DLD1 (cell line): Measurements from ENCODE around the gene SYT17.
"Not testable (repeated sequence)": the region's sequence is repeated elsewhere in the genome, so short reads cannot be mapped to it uniquely, and the experiment has no call there.

Experiments used
- in situ Hi-C: cut with HindIII; loops from 2 replicates; pipeline ENCODE4 v1.10.0; 2017; ENCODE audit warnings: low sequenced_read_pairs

SYT17 gene

DNA sequence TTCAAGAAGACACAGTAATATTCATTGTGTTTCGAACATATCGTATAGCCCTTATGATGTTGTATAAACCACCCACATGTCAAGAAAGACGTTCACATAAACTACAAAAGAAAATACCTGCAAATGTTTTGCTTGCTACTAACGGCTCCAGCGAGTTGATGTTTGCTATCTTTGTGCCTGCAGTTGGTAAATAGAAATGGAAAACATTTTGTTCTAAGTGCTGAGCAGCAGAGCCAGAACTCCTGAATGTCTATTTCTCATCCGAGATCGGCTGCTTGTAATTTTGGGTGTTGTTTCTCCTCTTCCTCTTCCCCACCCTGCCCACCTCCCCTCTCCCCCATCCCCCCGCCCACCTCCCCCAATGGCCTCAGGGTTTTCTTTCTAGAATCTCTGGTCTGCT lies 5.0 kb downstream of the SYT17 start:
- in situ Hi-C loops, result no loop called here

DNA sequence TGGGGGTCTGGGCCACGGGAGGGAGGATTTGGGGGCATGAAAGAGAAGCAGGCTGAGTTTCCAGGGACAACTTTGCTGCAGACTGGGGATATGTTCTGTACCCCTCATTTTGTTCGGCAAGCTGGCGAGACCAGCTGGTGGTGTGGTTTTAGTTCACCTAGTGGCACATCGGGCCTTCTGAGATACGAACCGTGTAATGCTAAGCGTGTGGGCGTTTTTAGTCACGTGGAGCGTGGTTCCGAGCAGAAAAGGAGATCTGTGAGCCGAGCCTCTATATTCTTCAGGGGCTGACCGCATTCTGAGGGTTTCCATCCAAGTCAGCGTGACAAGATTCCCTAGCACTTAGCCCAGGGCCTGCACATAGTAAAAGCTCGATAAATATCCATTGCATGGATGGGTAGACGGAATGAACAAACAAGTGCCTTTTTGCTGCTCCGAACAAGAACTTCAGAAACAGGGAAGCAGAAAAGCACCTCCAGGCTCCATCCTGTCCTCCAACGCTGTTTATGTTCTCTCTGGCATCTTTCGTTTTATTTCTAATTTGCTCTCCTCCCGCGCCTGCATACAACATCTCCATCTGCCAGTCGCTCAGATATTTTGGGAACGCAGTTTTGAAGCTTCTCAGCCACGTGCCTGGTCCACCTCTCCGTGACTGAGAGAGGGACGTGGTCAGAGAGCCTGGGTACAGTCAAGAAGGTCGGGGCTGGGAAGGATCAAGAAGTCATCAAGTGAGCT lies 5.8 kb downstream of the SYT17 start:
- in situ Hi-C loops, result no loop called here

DNA sequence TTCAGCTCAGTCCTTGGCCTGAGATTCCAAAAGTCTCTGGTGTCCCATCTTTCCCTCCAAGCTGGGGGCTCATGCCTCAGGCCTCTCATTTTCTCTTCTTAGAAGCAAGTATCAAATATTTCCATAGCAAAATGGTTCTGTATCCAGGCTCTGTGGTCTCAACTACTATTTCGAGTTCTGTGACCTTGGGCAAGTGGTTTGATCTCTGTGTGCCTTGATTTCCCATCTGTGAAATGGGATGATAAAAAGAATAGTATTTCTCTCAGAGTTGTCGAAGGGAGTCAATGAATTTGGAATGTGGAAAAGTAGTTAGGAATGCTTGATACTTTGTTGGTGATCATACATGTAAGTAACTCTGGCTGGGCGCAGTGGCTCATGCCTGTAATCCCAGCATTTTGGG lies 6.4 kb downstream of the SYT17 start:
- in situ Hi-C loops, result no loop called here

DNA sequence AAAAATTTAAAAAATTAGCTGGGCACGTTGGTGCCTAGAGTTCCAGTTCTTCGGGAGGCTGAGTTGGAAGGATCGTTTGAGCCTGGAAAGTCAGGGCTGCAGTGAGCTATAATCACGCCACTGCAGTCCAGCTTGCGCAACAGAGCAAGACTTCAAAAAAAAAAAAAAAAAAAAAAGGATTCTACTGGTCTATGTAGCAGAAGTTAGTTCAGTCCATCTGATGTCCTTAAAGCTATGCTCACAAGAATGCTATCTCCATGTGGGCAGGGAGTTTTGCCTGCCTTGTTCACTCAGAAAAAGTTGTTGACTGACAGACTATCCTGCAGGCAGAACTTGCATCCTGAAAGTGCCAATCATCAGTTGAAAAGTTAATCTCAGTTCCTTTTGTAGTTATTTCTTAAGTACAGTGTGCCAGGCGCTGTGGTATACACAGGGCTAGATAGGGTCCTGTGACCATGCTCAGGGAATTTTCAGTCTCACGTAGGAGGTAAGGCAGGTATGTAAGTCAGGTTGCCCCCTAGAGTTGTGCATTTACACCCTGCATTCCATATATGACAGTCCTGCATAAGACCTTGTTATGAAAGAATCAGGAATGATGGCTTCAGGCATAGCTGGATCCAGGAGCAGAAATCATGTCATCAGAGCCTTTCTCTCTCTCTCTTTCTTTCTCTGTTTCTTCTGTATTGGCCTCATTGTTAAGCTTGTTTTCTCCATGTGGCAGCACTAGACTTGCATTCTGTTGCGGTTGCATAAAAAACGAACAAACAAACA lies 7.6 kb downstream of the SYT17 start:
- in situ Hi-C loops, result no loop called here

DNA sequence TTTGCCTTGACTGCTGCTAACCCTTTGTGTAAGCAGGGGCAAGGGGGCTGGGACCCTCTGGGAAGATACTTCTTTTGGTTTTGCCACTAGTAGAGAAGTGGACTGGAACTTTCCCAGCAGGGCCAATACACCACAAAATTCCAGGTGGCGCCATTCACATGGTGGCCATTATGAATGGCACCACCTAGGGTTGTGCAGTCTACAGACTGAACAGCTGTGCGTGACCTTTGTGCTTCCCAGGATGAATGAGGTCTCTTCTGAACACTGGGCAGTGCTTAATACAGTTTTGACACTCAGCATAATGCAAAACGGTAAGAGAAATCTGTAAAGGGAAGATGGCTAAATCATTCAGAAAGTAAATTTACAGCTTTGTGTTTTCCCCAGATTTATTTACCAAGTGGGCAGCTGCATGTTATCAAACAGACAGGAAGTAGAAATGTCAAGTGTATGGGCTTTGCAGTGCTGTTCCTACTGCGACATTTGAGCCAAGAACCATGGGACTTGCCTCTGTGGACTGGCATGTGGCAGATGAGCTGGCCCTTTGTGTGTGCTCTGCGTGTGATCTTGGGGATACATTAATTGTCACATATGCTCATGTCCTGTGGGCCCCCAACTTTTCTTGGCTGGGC lies 9.2 kb downstream of the SYT17 start:
- in situ Hi-C loops, result no loop called here

DNA sequence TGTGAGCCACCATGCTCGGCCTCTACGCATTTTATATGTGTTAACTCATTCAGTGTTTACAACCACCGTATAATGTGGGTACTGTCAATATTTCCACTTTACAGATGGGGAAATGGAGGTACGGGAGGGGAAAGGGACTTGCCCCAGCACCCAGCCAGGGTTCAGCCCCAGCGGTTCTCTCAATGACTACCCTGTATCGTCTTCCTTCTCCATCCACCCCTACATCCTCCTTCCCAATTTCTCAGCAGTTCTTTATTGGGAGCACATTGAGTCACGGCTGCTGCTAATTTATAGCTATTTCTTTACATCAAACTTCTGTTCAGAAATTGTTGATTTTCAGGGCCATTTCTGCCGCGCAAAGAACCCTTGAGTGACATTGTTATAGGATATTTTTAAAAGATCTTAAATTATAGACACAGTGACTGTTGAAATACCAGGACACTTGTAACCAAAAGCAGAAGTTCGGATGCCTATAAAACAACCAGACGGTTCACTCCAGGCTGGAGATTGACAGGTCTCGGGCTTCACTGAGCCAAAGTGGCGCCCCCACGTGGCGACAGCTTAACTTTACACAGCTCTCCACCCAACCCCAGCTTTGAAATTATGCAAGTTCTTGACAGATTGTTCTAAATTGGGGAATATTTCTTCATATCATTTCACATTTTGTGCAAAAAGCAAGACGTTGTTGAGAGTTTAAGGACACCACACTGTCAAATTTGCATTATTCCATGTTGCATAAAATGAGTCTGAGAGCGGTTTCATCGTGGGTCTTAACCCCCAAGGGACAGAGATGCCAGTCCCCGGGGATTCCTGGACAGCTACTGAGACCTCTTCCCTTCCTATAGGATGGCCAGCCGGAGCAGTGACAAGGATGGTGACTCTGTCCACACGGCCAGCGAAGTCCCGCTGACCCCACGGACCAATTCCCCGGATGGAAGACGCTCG lies 11.8 kb downstream of the SYT17 start:
- in situ Hi-C loops, result loop anchor here (5.0 kb wide), 1 partner anchor 83 kb away; no protein-coding TSS in a partner anchor

DNA sequence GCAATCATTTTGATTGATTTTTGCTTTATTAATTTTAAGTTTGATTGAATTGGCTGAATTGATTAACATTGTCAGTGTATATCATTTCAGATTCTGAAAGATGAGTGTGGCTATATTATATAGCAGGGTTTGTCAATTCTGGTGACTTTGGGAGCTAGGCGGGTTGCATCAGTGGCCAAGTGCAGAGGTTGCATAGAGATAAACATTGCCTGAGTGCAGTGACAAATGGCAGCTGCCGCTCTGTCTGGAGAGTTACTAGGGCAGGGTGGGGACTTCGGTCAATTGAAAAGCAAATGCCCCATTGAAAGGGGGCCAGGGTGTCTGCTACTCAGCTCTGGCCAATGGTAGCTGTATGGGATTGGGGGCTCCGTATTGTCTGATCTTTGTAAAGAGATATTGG lies 12.7 kb downstream of the SYT17 start:
- in situ Hi-C loops, result loop anchor here (5.0 kb wide), 1 partner anchor 83 kb away; no protein-coding TSS in a partner anchor

DNA sequence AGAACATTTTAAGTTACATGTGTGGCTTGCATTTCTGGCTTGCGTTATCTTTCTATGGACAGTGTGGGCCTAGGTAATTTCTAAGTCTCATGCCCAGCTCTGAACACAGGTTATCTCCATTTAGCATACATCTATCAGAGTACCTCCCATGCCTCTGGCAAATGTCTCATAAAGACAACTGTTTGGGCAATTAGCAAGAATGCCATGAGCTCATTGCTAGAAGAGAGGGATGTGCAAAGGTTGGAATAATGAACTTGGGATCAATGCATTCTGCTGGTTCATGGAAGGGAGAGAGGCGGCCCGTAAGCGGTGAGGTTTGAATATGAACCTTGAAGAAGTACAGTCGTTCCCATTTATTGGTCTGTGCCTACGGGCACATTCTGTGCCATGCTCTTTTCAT lies 14.4 kb downstream of the SYT17 start:
- in situ Hi-C loops, result loop anchor here (5.0 kb wide), 1 partner anchor 85 kb away; no protein-coding TSS in a partner anchor

DNA sequence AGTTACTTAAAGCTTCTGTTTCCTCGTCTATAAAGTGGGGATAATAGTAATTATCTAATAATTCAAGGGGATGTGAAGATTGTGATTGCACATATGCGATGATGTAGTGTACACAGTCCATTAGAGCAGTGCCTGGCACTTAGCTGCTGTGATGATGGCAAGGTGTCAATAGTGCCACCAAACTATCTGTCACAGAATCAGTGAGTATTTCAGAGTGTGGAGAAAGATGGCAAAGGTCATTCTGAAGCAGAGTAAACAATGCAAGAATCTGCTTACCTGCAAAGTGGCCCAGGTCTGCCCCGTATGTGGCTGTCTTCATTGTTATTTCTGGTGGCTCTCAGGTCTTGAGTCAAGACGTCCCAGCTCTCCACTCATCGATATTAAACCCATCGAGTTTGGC lies 15.1 kb downstream of the SYT17 start:
- in situ Hi-C loops, result loop anchor here (5.0 kb wide), 1 partner anchor 86 kb away; no protein-coding TSS in a partner anchor

DNA sequence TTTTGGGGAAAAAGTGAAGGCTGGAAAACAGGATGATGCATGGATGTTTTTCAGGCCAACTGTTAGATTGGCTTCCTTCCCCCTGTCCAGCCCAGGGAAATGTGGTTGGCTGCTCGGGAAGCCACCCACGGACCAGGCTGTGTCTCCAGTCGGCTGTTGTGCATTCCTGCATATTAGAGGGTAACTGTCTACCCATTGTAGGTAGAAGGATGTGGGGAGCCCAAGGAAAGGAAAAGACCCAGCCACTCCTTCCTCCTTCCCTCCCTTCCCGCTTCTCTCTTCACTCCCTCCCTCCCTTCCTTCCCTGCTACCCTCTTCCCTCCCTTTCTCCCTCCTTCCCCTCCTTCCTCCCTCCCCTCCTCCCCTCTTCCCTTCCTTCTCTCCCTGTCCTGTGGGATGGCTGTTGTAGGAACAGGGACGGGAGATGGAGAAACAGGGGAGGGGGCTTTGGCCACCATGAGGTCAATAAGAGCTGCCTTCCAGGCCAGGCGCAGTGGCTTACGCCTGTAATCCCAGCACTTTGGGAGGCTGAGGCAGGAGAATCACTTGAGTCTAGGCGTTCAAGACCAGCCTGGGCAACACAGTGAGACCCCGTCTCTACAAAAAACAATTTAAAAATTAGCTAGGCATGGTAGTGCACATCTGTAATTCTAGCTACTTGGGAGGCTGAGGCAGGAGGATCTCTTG lies 16.9 kb downstream of the SYT17 start:
- in situ Hi-C loops, result loop anchor here (5.0 kb wide), 1 partner anchor 88 kb away; no protein-coding TSS in a partner anchor

DNA sequence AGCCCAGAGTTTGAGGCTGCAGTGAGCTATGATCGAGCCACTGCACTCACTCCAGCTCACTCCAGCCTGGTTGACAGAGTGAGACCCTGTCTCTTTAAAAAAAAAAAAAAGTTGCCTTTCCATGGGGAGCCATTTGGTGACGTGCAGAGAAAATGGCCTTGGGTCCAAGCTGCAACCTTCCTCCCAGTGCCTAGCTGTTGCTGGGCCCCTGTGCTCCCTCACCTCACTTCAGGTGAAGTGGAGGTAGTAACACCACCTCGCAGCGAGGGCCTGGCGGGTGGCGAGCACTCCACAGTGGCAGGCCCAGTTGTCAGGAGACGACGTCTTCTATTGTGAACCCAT lies 17.4 kb downstream of the SYT17 start:
- in situ Hi-C loops, result no loop called here

DNA sequence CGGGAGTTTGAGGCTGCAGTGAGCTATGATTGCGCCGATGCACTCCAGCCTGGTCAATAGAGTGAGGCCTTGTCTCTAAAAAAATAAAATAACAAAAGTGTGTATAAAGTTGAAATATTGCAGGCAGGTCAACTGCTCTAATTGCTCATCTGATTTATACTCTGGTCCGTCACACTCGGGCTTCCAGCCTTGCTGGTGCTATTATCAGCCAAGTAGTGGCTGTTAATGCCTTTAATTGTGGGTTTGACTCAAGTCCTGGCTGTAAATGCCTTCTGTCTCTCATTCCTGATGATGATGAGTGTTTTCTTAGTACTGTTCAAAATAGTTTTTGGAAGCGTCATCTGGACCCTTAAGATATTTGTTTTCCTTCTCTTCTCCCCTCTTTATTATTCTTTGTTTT lies 18.4 kb downstream of the SYT17 start:
- in situ Hi-C loops, result no loop called here

DNA sequence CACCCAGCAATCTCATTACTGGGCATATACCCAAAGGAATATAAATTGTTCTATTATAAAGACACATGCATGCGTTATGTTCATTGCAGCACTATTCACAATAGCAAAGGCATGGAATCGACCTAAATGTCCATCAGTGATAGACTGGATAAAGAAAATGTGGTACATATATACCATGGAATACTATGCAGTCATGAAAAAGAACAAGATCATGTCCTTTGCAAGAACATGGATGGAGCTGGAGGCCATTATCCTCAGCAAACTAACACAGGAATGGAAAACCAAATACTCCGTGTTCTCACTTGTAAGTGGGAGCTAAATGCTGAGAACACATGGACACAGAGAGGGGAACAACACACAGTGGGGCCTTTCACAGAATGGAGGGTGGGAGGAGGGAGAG lies 19.9 kb downstream of the SYT17 start:
- in situ Hi-C loops, result not testable (repeated sequence)

DNA sequence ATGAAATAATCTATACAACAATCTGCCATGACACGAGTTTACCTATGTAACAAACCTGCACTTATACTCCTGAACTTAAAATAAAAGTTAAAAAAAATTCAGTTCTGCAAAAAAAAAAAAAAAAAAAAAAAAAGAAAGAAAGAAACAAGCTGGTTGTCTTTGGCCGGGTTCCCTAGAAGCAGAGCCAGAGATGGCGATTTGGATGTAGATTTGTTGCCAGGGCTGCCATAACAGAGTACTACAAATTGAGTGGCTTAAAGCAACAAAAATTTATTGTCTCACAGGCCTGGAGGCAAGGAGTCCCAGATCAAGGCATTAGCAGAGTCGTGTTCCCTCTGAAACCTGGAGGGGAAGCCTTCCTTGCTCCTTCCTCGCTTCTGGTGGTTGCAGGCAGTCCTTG lies 20.4 kb downstream of the SYT17 start:
- in situ Hi-C loops, result no loop called here

DNA sequence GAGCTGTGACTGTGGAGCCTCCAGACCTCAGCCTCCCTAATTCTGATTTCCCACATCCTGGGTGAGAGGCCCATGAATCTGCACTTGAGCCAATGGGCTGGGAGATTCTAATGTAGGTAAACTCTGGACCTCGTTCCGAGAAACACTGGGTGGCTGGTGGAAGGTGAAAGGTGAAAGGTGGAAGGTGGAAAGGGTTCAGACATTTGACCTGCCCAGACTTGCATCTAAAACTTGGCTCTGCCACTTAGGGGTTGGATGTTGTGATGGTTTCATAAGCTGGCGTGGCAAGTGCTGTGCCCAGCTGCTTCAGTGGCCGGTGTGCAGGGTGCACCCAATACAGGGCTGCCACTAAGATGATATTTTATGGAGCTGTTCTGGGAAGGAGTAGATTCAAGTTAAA lies 24.8 kb downstream of the SYT17 start:
- in situ Hi-C loops, result no loop called here

DNA sequence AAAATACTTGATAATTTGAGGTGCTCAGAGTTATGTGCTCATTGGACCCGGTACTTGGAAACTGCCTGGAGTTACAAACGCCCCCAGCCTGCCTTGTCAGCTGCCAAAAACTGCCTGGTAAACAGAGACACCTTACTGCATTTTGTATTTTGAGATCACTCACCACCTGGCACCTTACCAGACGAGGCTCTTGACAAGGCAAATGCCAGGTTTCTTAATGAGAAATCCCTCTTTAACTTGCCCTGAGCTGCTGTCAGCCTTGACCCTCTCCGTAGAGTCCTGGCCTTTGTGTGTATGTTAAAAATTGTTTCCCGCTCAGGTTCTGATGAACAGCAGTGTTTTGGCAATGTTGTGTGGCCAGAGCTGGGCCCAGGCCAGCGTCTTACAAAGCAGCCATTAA lies 28.8 kb downstream of the SYT17 start:
- in situ Hi-C loops, result no loop called here

DNA sequence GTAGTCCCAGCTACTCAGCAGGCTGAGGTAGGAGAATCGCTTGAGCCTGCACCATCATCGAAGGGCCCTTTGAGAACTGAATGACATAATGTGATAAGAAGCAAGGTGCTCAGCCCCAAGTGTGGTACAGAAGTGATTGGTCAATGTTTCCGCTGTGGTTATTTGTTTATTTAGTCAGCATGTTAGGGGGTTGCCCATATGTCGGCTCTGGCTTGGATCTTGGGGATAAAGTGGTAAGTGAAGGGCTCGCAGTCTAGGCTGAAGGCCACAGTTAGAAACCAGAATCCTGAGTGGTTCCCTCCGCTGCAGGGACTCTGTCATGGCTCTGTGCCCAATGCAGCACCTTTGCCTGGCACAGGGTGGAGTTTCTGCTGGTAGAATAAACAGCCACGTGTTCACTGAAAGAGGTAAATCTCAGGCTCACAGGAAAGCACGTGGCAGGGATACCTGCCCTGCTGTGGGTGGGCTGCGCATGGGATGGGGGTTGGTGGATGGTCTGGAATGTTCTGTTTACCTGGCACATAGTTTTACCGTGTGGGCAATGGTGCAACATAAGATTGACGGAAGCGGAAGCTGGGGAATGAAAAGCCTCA lies 35.4 kb downstream of the SYT17 start:
- in situ Hi-C loops, result no loop called here

DNA sequence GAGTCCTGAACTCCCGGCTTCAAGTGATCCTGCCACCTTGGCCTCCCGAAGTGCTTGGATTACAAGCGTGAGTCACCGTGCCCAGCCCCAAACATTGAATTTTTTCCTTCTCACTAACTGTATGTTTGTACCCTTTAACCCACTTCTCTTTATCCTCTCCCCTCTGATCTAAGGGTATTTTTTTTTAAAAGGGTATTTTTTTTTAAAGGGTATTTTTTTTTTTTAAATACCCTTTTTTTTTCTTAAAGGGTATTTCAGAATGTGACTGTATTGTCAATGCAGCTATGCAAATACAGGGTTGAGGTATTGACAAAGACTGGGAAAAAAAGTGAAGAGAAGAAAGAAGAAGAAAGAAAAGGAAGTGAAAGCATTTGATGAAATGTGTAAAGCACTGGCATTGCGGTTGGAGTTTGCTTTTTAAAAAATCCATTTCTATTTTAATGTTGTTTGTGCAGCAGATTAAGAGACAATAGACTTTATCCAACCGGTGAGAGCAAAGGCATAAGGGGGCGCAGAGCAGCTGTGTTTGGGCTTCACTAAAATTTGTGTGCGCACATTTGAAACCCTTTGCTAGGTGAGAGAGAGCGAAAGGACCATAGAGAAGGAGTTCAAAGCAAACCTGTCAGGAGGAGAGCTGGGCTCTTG lies 42.4 kb downstream of the SYT17 start:
- in situ Hi-C loops, result no loop called here

DNA sequence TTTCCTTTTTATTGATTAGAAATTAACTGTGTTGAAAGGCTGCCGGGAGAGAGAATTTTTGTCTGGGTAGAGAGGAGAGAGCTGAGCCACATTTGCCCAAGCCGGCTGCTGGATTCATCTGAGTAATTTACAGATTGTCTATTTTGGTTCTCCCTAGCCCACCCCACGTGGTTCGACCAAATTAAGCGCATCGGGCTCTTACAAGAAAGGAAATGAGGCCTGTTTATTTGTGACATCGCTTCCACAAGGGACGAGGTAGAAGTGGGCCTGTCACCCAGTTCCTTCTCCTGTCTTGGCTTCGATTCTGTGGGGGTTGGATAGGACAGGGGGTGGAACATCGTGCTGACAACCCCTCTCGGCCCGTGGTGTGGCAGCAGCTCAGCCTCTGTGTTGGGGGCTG lies 42.9 kb downstream of the SYT17 start:
- in situ Hi-C loops, result no loop called here
